ENCODE measurements around the gene GLI3.

Gene GLI3

GRCh38 chr7:42070068-42070467 lies 166.9 kb downstream of the GLI3 start:
- no peak overlapping the region for H3K4me3 ChIP-seq (ENCODE audit: low read depth, low read length)
- TF ChIP-seq CTCF (IDR thresholded peaks at IDR 0.05; ENCODE audit: low read depth, low read length), result no peak

- H3K4me3 ChIP-seq (ENCODE audit: low read depth, low read length), result no peak overlapping the region
- TF ChIP-seq CTCF (IDR thresholded peaks at IDR 0.05; ENCODE audit: low read depth, low read length), result no peak
These were observed 167.4 kb downstream of the GLI3 start for GRCh38 chr7:42069590-42069989.

GRCh38 chr7:42068554-42069280 lies 168.3 kb downstream of the GLI3 start:
- no peak overlapping the region for H3K4me3 ChIP-seq (ENCODE audit: low read depth, low read length)
- no peak for TF ChIP-seq CTCF (IDR thresholded peaks at IDR 0.05; ENCODE audit: low read depth, low read length)

- H3K4me3 ChIP-seq (ENCODE audit: low read depth, low read length), result no peak overlapping the region
- TF ChIP-seq CTCF (IDR thresholded peaks at IDR 0.05; ENCODE audit: low read depth, low read length), result no peak
These were observed 171.1 kb downstream of the GLI3 start for GRCh38 chr7:42065942-42066341.

- no peak overlapping the region for H3K4me3 ChIP-seq (ENCODE audit: low read depth, low read length)
- TF ChIP-seq CTCF (IDR thresholded peaks at IDR 0.05; ENCODE audit: low read depth, low read length), result no peak
These were observed 172.0 kb downstream of the GLI3 start for GRCh38 chr7:42065015-42065414.

GRCh38 chr7:42064534-42064933 lies 172.5 kb downstream of the GLI3 start:
- no peak for TF ChIP-seq CTCF (IDR thresholded peaks at IDR 0.05; ENCODE audit: low read depth, low read length)
- no peak overlapping the region for H3K4me3 ChIP-seq (ENCODE audit: low read depth, low read length)

GRCh38 chr7:42059275-42059674 lies 177.7 kb downstream of the GLI3 start:
- H3K4me3 ChIP-seq (ENCODE audit: low read depth, low read length), result no peak overlapping the region
- TF ChIP-seq CTCF (IDR thresholded peaks at IDR 0.05; ENCODE audit: low read depth, low read length), result no peak

Data from WI38 (cell line).